Measurements from ENCODE around the gene JAML.

The JAML gene

GRCh38 chr11:118251858-118252652, 27.2 kb upstream of the JAML start, which contains the start of gene MPZL3:
Gene MPZL3 (minus strand): TSS chr11:118252365. CDS start chr11:118252294, 71 bp downstream.
- Mint-ChIP-seq H3K27ac (peak within 1 kb of the TSS; percentile 99 to 100), H3K9me3 (no peaks in the 10 kb centered on the region), H3K27me3 (no peaks in the 10 kb centered on the region), H3K4me3 (peak within 1 kb of the TSS; percentile 95 to 98), H3K36me3 (ENCODE audit: insufficient read depth) (peaks cover 34% of the 10 kb centered on the region), H3K4me1 (ENCODE audit: low read depth in 2 of 2) (peaks cover 21 to 31% of the 10 kb centered on the region in 2 donors)
- ATAC-seq (replicated peaks) (peak; percentile 85), DNase-seq (peak; percentile 85 to 90 (median 87))

GRCh38 chr11:118247041-118247440, 22.2 kb upstream of the JAML start:
- Mint-ChIP-seq H3K9me3 (no peaks in the 10 kb centered on the region), H3K27ac (peak overlapping the region; percentile 37 to 49), H3K4me3 (peak overlapping the region in 1 of 2 donors; percentile 58), H3K4me1 (ENCODE audit: low read depth in 2 of 2) (peaks cover 50 to 62% of the 10 kb centered on the region in 2 donors), H3K36me3 (ENCODE audit: insufficient read depth) (peaks cover 50% of the 10 kb centered on the region), H3K27me3 (no peaks in the 10 kb centered on the region)
- DNase-seq: no peak
- ATAC-seq (replicated peaks): peak; percentile 11

- peak; percentile 36 for ATAC-seq (replicated peaks)
- no peak for DNase-seq
- Mint-ChIP-seq H3K4me1 (ENCODE audit: low read depth in 2 of 2) (peaks cover 56 to 72% of the 10 kb centered on the region in 2 donors), H3K9me3 (no peaks in the 10 kb centered on the region), H3K27me3 (no peaks in the 10 kb centered on the region), H3K4me3 (peak overlapping the region in 1 of 2 donors; percentile 58), H3K27ac (peak overlapping the region; percentile 9 to 37), H3K36me3 (ENCODE audit: insufficient read depth) (peaks cover 50% of the 10 kb centered on the region)
Measured at GRCh38 chr11:118245936-118246562, 21.2 kb upstream of the JAML start.

- Mint-ChIP-seq H3K27me3 (no peaks in the 10 kb centered on the region), H3K36me3 (ENCODE audit: insufficient read depth) (peaks cover 46% of the 10 kb centered on the region), H3K9me3 (no peaks in the 10 kb centered on the region), H3K27ac (peak overlapping the region; percentile 37 to 92), H3K4me1 (ENCODE audit: low read depth in 2 of 2) (peaks cover 68 to 76% of the 10 kb centered on the region in 2 donors), H3K4me3 (peak overlapping the region; percentile 13 to 14)
- no peak for DNase-seq
- ATAC-seq (replicated peaks): no peak
Measured at GRCh38 chr11:118243993-118244762, 19.4 kb upstream of the JAML start.

GRCh38 chr11:118243161-118243560, 18.4 kb upstream of the JAML start:
- H3K9me3 Mint-ChIP-seq: no peaks in the 10 kb centered on the region
- ATAC-seq (replicated peaks) (no peak), DNase-seq (no peak)
- peak overlapping the region; percentile 37 to 92 for H3K27ac Mint-ChIP-seq
- peaks cover 75 to 81% of the 10 kb centered on the region in 2 donors for H3K4me1 Mint-ChIP-seq (ENCODE audit: low read depth in 2 of 2)
- no peaks in the 10 kb centered on the region for H3K27me3 Mint-ChIP-seq
- peaks cover 41% of the 10 kb centered on the region for H3K36me3 Mint-ChIP-seq (ENCODE audit: insufficient read depth)
- peak overlapping the region; percentile 23 to 43 for H3K4me3 Mint-ChIP-seq

- H3K4me1 Mint-ChIP-seq (ENCODE audit: low read depth in 2 of 2): peaks cover 69 to 73% of the 10 kb centered on the region in 2 donors
- peak overlapping the region; percentile 90 to 92 for H3K27ac Mint-ChIP-seq
- H3K4me3 Mint-ChIP-seq: peak overlapping the region; percentile 67 to 79
- DNase-seq (no peak), ATAC-seq (replicated peaks) (no peak)
- H3K9me3 Mint-ChIP-seq: no peaks in the 10 kb centered on the region
- H3K27me3 Mint-ChIP-seq: no peaks in the 10 kb centered on the region
- peaks cover 46% of the 10 kb centered on the region for H3K36me3 Mint-ChIP-seq (ENCODE audit: insufficient read depth)
Measured at GRCh38 chr11:118241764-118242098, 16.9 kb upstream of the JAML start.

GRCh38 chr11:118240999-118241763, 16.4 kb upstream of the JAML start:
- ATAC-seq (replicated peaks) (peak; percentile 92), DNase-seq (peak; percentile 52 to 55 (median 52))
- H3K27ac Mint-ChIP-seq: peak overlapping the region; percentile 90 to 92
- H3K4me3 Mint-ChIP-seq: peak overlapping the region; percentile 67 to 79
- H3K4me1 Mint-ChIP-seq (ENCODE audit: low read depth in 2 of 2): peaks cover 67 to 73% of the 10 kb centered on the region in 2 donors
- H3K36me3 Mint-ChIP-seq (ENCODE audit: insufficient read depth): peaks cover 46% of the 10 kb centered on the region
- no peaks in the 10 kb centered on the region for H3K27me3 Mint-ChIP-seq
- no peaks in the 10 kb centered on the region for H3K9me3 Mint-ChIP-seq

GRCh38 chr11:118239509-118240205, 14.8 kb upstream of the JAML start:
- peaks cover 60 to 73% of the 10 kb centered on the region in 2 donors for H3K4me1 Mint-ChIP-seq (ENCODE audit: low read depth in 2 of 2)
- H3K9me3 Mint-ChIP-seq: no peaks in the 10 kb centered on the region
- ATAC-seq (replicated peaks): no peak
- H3K27me3 Mint-ChIP-seq: no peaks in the 10 kb centered on the region
- H3K36me3 Mint-ChIP-seq (ENCODE audit: insufficient read depth): peaks cover 44% of the 10 kb centered on the region
- peak overlapping the region; percentile 90 to 92 for H3K27ac Mint-ChIP-seq
- DNase-seq: peak in 1 of 3 experiments; percentile 5
- peak overlapping the region; percentile 69 to 79 for H3K4me3 Mint-ChIP-seq

- Mint-ChIP-seq H3K27me3 (no peaks in the 10 kb centered on the region), H3K36me3 (ENCODE audit: insufficient read depth) (peaks cover 40% of the 10 kb centered on the region), H3K9me3 (no peaks in the 10 kb centered on the region), H3K4me1 (ENCODE audit: low read depth in 2 of 2) (peaks cover 57 to 70% of the 10 kb centered on the region in 2 donors), H3K4me3 (peak overlapping the region; percentile 69 to 79), H3K27ac (peak overlapping the region; percentile 90 to 92)
- DNase-seq (no peak), ATAC-seq (replicated peaks) (peak; percentile 12)
Measured at GRCh38 chr11:118238929-118239328, 14.1 kb upstream of the JAML start.

GRCh38 chr11:118238421-118238820, 13.6 kb upstream of the JAML start:
- DNase-seq (no peak), ATAC-seq (replicated peaks) (no peak)
- Mint-ChIP-seq H3K27me3 (no peaks in the 10 kb centered on the region), H3K36me3 (ENCODE audit: insufficient read depth) (peaks cover 39% of the 10 kb centered on the region), H3K4me3 (peak overlapping the region; percentile 69 to 79), H3K4me1 (ENCODE audit: low read depth in 2 of 2) (peaks cover 53 to 68% of the 10 kb centered on the region in 2 donors), H3K9me3 (no peaks in the 10 kb centered on the region), H3K27ac (peak overlapping the region; percentile 90 to 92)

- no peak overlapping the region for H3K4me3 Mint-ChIP-seq
- H3K27ac Mint-ChIP-seq: no peak overlapping the region
- H3K27me3 Mint-ChIP-seq: no peaks in the 10 kb centered on the region
- no peak for DNase-seq
- no peaks in the 10 kb centered on the region for H3K9me3 Mint-ChIP-seq
- H3K4me1 Mint-ChIP-seq (ENCODE audit: low read depth in 2 of 2): peaks cover 36 to 45% of the 10 kb centered on the region in 2 donors
- H3K36me3 Mint-ChIP-seq (ENCODE audit: insufficient read depth): peaks cover 36% of the 10 kb centered on the region
- no peak for ATAC-seq (replicated peaks)
Measured at GRCh38 chr11:118236170-118236569, 11.4 kb upstream of the JAML start.

- ATAC-seq (replicated peaks): no peak
- no peaks in the 10 kb centered on the region for H3K9me3 Mint-ChIP-seq
- no peak for DNase-seq
- H3K4me1 Mint-ChIP-seq (ENCODE audit: low read depth in 2 of 2): peaks cover 30 to 34% of the 10 kb centered on the region in 2 donors
- no peak overlapping the region for H3K27ac Mint-ChIP-seq
- H3K27me3 Mint-ChIP-seq: no peaks in the 10 kb centered on the region
- no peak overlapping the region for H3K4me3 Mint-ChIP-seq
- H3K36me3 Mint-ChIP-seq (ENCODE audit: insufficient read depth): peaks cover 30% of the 10 kb centered on the region
Measured at GRCh38 chr11:118234833-118235232, 10.0 kb upstream of the JAML start.

Data from effector memory CD8-positive, alpha-beta T cell (primary cell).